GM12878 (cell line): ENCODE data around the gene CHAD. TPM values are rescaled to one million over a fixed set of nuclear protein-coding genes. Genes with fewer than 3 reads are reported as not detected.

Source experiments
- BCL11A ChIP-seq: IDR thresholded peaks from 2 replicates; pipeline ENCODE4 v1.6.1; 2011; ENCODE audit warnings: low read depth, low read length
- BCL3 ChIP-seq: IDR thresholded peaks from 2 replicates; pipeline ENCODE4 v1.6.1; 2011; ENCODE audit warnings: borderline replicate concordance, low read depth, mild to moderate bottlenecking, moderate library complexity, low read length; ENCODE audit not compliant: insufficient read depth, poor library complexity, severe bottlenecking
- EGR1 ChIP-seq, 2 experiments: IDR thresholded peaks; 1 replicate in 1 of 2; 2 replicates in 1 of 2; pipeline ENCODE4 v1.6.1; 2011 to 2012; ENCODE audit warnings: low read depth in 2 of 2, low read length in 2 of 2, borderline replicate concordance in 1 of 2, mild to moderate bottlenecking in 1 of 2, moderate library complexity in 1 of 2
- MTA3 ChIP-seq: IDR thresholded peaks from 2 replicates; pipeline ENCODE4 v1.6.1; 2012; ENCODE audit warnings: low read length, inconsistent platforms, borderline replicate concordance
- RAD21 ChIP-seq: IDR thresholded peaks from 2 replicates; pipeline ENCODE4 v1.6.1; 2011; ENCODE audit warnings: mild to moderate bottlenecking, low read depth, low read length, moderate library complexity; ENCODE audit not compliant: insufficient read depth
- RUNX3 ChIP-seq: IDR thresholded peaks from 2 replicates; pipeline ENCODE4 v1.6.1; 2012; ENCODE audit warnings: low read length, inconsistent platforms
- SMAD5 ChIP-seq: IDR thresholded peaks from 2 replicates; pipeline ENCODE4 v1.6.1; 2016; ENCODE audit warnings: antibody characterized with exemption, low read depth
- SPI1 ChIP-seq: IDR thresholded peaks from 2 replicates; pipeline ENCODE4 v1.6.1; 2011; ENCODE audit warnings: low read depth, mild to moderate bottlenecking, low read length, moderate library complexity, borderline replicate concordance; ENCODE audit not compliant: insufficient read depth
- SRF ChIP-seq, 2 experiments: IDR thresholded peaks; 2 replicates each; pipeline ENCODE4 v1.6.1; 2011; ENCODE audit warnings: low read depth in 2 of 2, low read length in 2 of 2, mild to moderate bottlenecking in 1 of 2, moderate library complexity in 1 of 2
- ZNF592 ChIP-seq: fragments of 450-650 bp; IDR thresholded peaks from 2 replicates; pipeline ENCODE4 v1.6.1; 2017; ENCODE audit warnings: mild to moderate bottlenecking, moderate library complexity
- ZNF687 ChIP-seq: fragments of 450-650 bp; IDR thresholded peaks from 2 replicates; pipeline ENCODE4 v1.6.1; 2017; ENCODE audit warnings: mild to moderate bottlenecking, moderate library complexity
- polyA plus RNA-seq, 11 experiments: library from polyadenylated mRNA; depleted of rRNA in 4 of 11; unstranded in 6 of 11; stranded (reverse) in 5 of 11; fragments of >200 nt; fragmentation: Nextera tagmentation in 4 of 11; fragmentation: Illumina TruSeq in 1 of 11; extraction: Ambion mirVana in 4 of 11; extraction: Trizol in 1 of 11; gene quantifications; 1 replicate in 1 of 11; 2 replicates in 10 of 11; pipeline versions ENCODE4 v1.2.1 to v1.2.3, GENCODE V29; 2011 to 2016; ENCODE audit warnings: inconsistent platforms in 2 of 11, missing spikeins in 2 of 11, low read depth in 1 of 11
- total RNA-seq, 4 experiments: library from RNA; depleted of rRNA in 3 of 4; stranded (reverse); fragments of >200 nt in 3 of 4; fragmentation: Illumina TruSeq in 1 of 4; extraction: Trizol in 1 of 4; gene quantifications; 2 replicates each; pipeline versions ENCODE4 v1.2.1 to v1.2.3, GENCODE V29; 2013 to 2021
- TF ChIP-seq, protein P1 (sequence below): fragments of 450-650 bp; IDR thresholded peaks from 2 replicates; pipeline ENCODE4 v1.6.1; 2017; ENCODE audit warnings: low read depth, mild to moderate bottlenecking, moderate library complexity
- TF ChIP-seq, protein P2 (sequence below), 3 experiments: IDR thresholded peaks in 2 of 3; conservative IDR thresholded peaks in 1 of 3; 2 replicates each; pipeline ENCODE4 v1.5.1; 2011; ENCODE audit warnings: low read depth in 3 of 3, low read length in 3 of 3, mild to moderate bottlenecking in 3 of 3, control low read depth in 2 of 3, moderate library complexity in 2 of 3, inconsistent platforms in 1 of 3, mixed read lengths in 1 of 3; ENCODE audit not compliant: control insufficient read depth in 2 of 3, insufficient read depth in 1 of 3; ENCODE audit errors: extremely low read depth in 1 of 3

The CHAD gene
- total and polyA plus RNA-seq, 10 of the 15 experiments (the other 5 are each of a cell fraction or from before 2014, with no cell fraction given) = 0.06 TPM; not detected in 9

DNA sequence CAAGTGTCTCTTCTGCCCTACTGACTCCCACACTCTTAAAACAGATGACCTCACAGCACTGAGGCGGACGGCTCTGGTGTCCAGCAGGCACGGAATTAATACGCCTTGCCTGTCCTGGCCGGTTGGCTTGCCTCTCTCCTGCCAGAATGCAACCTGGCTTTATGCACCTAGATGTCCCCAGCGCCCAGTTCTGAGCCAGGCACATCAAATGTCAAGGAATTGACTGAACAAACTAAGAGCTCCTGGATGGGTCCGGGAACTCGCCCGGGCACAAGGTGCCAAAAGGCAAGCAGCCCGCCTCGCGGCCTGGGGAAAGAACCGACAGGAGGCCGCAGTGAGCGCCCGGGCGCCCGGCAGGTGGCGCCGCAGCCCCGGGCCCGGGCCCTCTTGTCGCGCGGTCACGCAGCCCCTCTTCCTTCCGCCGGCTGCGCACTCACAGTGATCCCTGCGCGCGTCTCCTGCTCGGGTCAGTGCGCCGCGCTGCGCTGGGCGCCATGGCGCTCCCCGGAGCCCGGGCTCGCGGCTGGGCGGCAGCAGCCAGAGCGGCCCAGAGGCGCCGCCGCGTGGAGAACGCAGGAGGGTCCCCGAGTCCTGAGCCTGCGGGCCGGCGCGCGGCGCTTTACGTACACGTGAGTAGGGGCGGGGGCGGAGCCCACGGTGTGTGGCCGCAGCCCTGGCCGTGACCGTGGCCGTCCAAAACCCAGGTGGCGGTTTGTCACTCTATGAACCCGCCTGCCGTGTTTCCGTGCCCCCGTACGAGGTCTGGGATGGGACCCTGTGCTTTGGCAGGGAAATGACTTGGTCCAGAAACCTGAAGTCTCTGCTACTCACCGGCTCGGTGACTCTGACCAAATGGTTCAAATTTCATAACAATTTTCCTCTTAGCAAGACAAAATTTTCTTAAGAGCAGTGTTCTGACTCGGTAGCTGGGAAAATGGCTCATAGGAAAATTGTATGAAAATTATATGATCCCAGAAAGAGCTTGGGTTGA is 10.0 kb upstream of the CHAD start, which contains the start of gene RSAD1 (continued):
- TF ChIP-seq BCL3 (no peak), RAD21 (peak; percentile 54), ZNF592 (peak; percentile 96), EGR1 (IDR thresholded peaks at IDR 0.05; ENCODE audit: borderline replicate concordance in 1 of 2, low read depth in 2 of 2, low read length in 2 of 2) (peak; percentile 43 to 80), ZNF687 (peak; percentile 95), SMAD5 (0 out of 2 replicates have a peak, but pooled peaks have one; percentile 17), SRF (IDR thresholded peaks at IDR 0.05; ENCODE audit: low read depth in 2 of 2, low read length in 2 of 2) (0 out of 4 replicates have a peak, but pooled peaks of 1 of the 2 experiments have one; percentile 41), BCL11A (no peak), SPI1 (no peak), MTA3 (no peak), RUNX3 (peak; percentile 75)
- TF ChIP-seq, protein P1, sequence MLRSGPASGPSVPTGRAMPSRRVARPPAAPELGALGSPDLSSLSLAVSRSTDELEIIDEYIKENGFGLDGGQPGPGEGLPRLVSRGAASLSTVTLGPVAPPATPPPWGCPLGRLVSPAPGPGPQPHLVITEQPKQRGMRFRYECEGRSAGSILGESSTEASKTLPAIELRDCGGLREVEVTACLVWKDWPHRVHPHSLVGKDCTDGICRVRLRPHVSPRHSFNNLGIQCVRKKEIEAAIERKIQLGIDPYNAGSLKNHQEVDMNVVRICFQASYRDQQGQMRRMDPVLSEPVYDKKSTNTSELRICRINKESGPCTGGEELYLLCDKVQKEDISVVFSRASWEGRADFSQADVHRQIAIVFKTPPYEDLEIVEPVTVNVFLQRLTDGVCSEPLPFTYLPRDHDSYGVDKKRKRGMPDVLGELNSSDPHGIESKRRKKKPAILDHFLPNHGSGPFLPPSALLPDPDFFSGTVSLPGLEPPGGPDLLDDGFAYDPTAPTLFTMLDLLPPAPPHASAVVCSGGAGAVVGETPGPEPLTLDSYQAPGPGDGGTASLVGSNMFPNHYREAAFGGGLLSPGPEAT = no peak; the same call in 1 of the 2 replicates
- TF ChIP-seq, protein P2, sequence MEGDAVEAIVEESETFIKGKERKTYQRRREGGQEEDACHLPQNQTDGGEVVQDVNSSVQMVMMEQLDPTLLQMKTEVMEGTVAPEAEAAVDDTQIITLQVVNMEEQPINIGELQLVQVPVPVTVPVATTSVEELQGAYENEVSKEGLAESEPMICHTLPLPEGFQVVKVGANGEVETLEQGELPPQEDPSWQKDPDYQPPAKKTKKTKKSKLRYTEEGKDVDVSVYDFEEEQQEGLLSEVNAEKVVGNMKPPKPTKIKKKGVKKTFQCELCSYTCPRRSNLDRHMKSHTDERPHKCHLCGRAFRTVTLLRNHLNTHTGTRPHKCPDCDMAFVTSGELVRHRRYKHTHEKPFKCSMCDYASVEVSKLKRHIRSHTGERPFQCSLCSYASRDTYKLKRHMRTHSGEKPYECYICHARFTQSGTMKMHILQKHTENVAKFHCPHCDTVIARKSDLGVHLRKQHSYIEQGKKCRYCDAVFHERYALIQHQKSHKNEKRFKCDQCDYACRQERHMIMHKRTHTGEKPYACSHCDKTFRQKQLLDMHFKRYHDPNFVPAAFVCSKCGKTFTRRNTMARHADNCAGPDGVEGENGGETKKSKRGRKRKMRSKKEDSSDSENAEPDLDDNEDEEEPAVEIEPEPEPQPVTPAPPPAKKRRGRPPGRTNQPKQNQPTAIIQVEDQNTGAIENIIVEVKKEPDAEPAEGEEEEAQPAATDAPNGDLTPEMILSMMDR (IDR thresholded peaks at IDR 0.05 in 2 of 3, conservative IDR thresholded peaks at IDR 0.05 in 1 of 3; ENCODE audit: control insufficient read depth in 2 of 3, extremely low read depth in 1 of 3, insufficient read depth in 1 of 3, low read depth in 3 of 3, low read length in 3 of 3) = peak; percentile 71 to 87 (median 73)
